CD14-positive monocyte (primary cell): ENCODE results near the gene C13orf46. TPM values are rescaled to one million over a fixed set of nuclear protein-coding genes. Genes with fewer than 3 reads are reported as not detected.

ENCODE experiments used
- DNase-seq, 3 donors: peaks; one replicate each; pipeline ENCODE4 v3.0.0-alpha.2; 2011 to 2022
- H2AFZ ChIP-seq: 2 replicates; pipeline ENCODE4 v1.6.0; 2012; ENCODE audit warnings: mild to moderate bottlenecking, low read depth, low read length, inconsistent platforms; ENCODE audit not compliant: insufficient read depth, poor library complexity, severe bottlenecking
- H3K27ac ChIP-seq, 2 donors: 1 replicate in 1 of 2; 2 replicates in 1 of 2; pipeline ENCODE4 v1.5.1; 2012 to 2013; ENCODE audit warnings: low read length in 2 of 2, control low read depth in 1 of 2, inconsistent platforms in 1 of 2, low read depth in 1 of 2, mild to moderate bottlenecking in 1 of 2
- H3K27me3 ChIP-seq, 2 donors: one replicate each; pipeline versions ENCODE4 v1.6.0 to v1.6.1; 2011 to 2013; ENCODE audit warnings: low read length in 2 of 2; ENCODE audit not compliant: control insufficient read depth in 2 of 2, insufficient read depth in 2 of 2
- H3K36me3 ChIP-seq, 2 donors: replicated peaks in 1 of 2; 1 replicate in 1 of 2; 2 replicates in 1 of 2; pipeline versions ENCODE4 v1.5.1 to v1.6.1; 2012 to 2013; ENCODE audit warnings: low read length in 2 of 2, control low read depth in 1 of 2, inconsistent platforms in 1 of 2, mild to moderate bottlenecking in 1 of 2; ENCODE audit not compliant: insufficient read depth in 2 of 2, control insufficient read depth in 1 of 2
- H3K4me1 ChIP-seq, 2 donors: 1 replicate in 1 of 2; 2 replicates in 1 of 2; pipeline versions ENCODE4 v1.5.1 to v1.6.1; 2012 to 2013; ENCODE audit warnings: low read length in 2 of 2, control low read depth in 1 of 2, inconsistent platforms in 1 of 2, mild to moderate bottlenecking in 1 of 2, moderate library complexity in 1 of 2; ENCODE audit not compliant: insufficient read depth in 2 of 2, control insufficient read depth in 1 of 2
- H3K4me2 ChIP-seq: replicated peaks from 2 replicates; pipeline ENCODE3; 2012; ENCODE audit warnings: low read length, moderate library complexity, mild to moderate bottlenecking; ENCODE audit not compliant: poor library complexity, severe bottlenecking; ENCODE audit errors: extremely low read depth
- H3K4me3 ChIP-seq, 3 experiments: fragments of 200-600 bp in 1 of 3; sonication (generic) in 1 of 3; replicated peaks in 1 of 3; 1 replicate in 2 of 3; 2 replicates in 1 of 3; pipeline ENCODE4 v1.5.1; 2011 to 2013; ENCODE audit warnings: low read length in 3 of 3, mild to moderate bottlenecking in 3 of 3, control low read depth in 2 of 3, low read depth in 2 of 3, inconsistent platforms in 1 of 3, moderate library complexity in 1 of 3
- H3K79me2 ChIP-seq: 2 replicates; pipeline ENCODE4 v1.6.0; 2012; ENCODE audit warnings: mild to moderate bottlenecking, control low read depth, inconsistent platforms, low read length, moderate library complexity; ENCODE audit not compliant: insufficient read depth
- H3K9ac ChIP-seq: 2 replicates; pipeline ENCODE4 v1.6.0; 2017; ENCODE audit warnings: low read length, mild to moderate bottlenecking; ENCODE audit not compliant: insufficient read depth, poor library complexity, severe bottlenecking
- H3K9me3 ChIP-seq, 2 donors: replicated peaks in 1 of 2; 1 replicate in 1 of 2; 2 replicates in 1 of 2; pipeline versions ENCODE4 v1.5.1 to v1.6.1; 2012 to 2013; ENCODE audit warnings: low read length in 2 of 2, control low read depth in 1 of 2; ENCODE audit not compliant: control insufficient read depth in 1 of 2, insufficient read depth in 1 of 2
- H4K20me1 ChIP-seq: 2 replicates; pipeline ENCODE4 v1.6.0; 2012; ENCODE audit warnings: mild to moderate bottlenecking, low read length, control low read depth, moderate library complexity; ENCODE audit not compliant: insufficient read depth
- H3K27ac Mint-ChIP-seq, 7 donors: one replicate each; pipeline ENCODE4 v1.8.0; 2020; ENCODE audit warnings: mild to moderate bottlenecking in 7 of 7, mixed read lengths in 7 of 7, moderate library complexity in 6 of 7, inconsistent platforms in 2 of 7
- H3K27me3 Mint-ChIP-seq, 3 donors: one replicate each; pipeline ENCODE4 v1.8.0; 2021 to 2022; ENCODE audit warnings: low read depth in 3 of 3, mild to moderate bottlenecking in 3 of 3, mixed read lengths in 3 of 3, moderate library complexity in 3 of 3, inconsistent platforms in 1 of 3
- H3K36me3 Mint-ChIP-seq, 2 donors: one replicate each; pipeline ENCODE4 v1.8.0; 2020; ENCODE audit warnings: mixed read lengths in 2 of 2, inconsistent platforms in 1 of 2, mild to moderate bottlenecking in 1 of 2
- H3K4me1 Mint-ChIP-seq: one replicate; pipeline ENCODE4 v1.8.0; 2020; ENCODE audit warnings: mild to moderate bottlenecking, mixed read lengths
- H3K4me3 Mint-ChIP-seq, 2 donors: one replicate each; pipeline ENCODE4 v1.8.0; 2020; ENCODE audit warnings: mild to moderate bottlenecking in 2 of 2, mixed read lengths in 2 of 2, moderate library complexity in 1 of 2
- H3K9me3 Mint-ChIP-seq, 7 donors: one replicate each; pipeline ENCODE4 v1.8.0; 2020 to 2022; ENCODE audit warnings: mixed read lengths in 7 of 7, mild to moderate bottlenecking in 6 of 7, moderate library complexity in 6 of 7, inconsistent platforms in 2 of 7
- WGBS: methylation state at CpG from one replicate; pipeline ENCODE4 v1.1.5; 2013; ENCODE audit warnings: missing lambda C conversion rate; ENCODE audit not compliant: insufficient coverage; 5-methylcytosine and 5-hydroxymethylcytosine counted together
- intact Hi-C, 2 donors: fragments of 100-400 bp; cut with micrococcal nuclease; formaldehyde crosslinking; loops; one replicate each; pipeline versions ENCODE4 v1.15.0 to v1.15.1; 2023
- polyA plus RNA-seq, 3 donors: library from polyadenylated mRNA; depleted of rRNA in 1 of 3; unstranded in 2 of 3; stranded (reverse) in 1 of 3; fragments of 300-500 nt in 2 of 3; fragments of >200 nt in 1 of 3; fragmentation: Illumina TruSeq in 2 of 3; gene quantifications; 1 replicate in 2 of 3; 2 replicates in 1 of 3; pipeline ENCODE4 v1.2.3, GENCODE V29; 2012 to 2021
- TF ChIP-seq, protein P1 (sequence below): fragments of 200-600 bp; IDR thresholded peaks from one replicate; pipeline ENCODE4 v1.8.0; 2022; ENCODE audit warnings: antibody characterized with exemption, mild to moderate bottlenecking

C13orf46 gene
- polyA plus RNA-seq, 3 donors = 0.05 to 0.35 TPM; not detected in 1

DNA sequence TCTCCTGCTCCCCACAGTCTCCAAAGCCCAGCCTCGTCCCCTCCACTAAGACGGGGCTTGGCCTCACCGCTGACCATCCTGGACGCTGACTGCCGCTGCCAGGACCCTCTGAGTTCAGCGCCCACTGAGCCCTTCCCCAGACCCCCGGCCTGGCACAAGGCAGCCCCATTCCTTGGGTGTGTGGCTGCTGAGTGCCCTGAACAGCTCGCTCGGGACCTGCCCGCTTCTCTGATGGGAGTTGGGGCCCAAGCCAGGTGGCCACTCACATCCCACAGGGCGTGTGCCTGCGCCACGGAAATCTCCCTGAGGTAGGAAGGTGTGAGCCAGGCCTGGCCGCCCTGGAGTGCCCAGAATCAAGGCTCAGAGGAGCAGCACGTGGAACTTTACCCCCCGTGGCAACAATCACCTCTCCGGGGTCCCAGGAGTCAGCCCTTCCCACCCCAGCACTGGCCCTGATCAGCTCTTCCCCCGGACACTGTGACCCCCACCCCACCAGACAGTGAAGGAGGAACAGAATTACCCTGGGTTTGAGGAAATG lies 20.8 kb downstream of the C13orf46 start:
- H3K9ac ChIP-seq = no peak overlapping the region
- no peaks in the 10 kb centered on the region for H3K79me2 ChIP-seq
- peaks cover 5 to 31% of the 10 kb centered on the region in 2 donors for H3K9me3 ChIP-seq
- no peak overlapping the region for H2AFZ ChIP-seq
- H3K4me1 Mint-ChIP-seq = peaks cover 9% of the 10 kb centered on the region
- H3K36me3 ChIP-seq = no peaks in the 10 kb centered on the region
- H3K9me3 Mint-ChIP-seq = peaks cover 17 to 30% (median 25%) of the 10 kb centered on the region in 7 donors
- no peak overlapping the region for H3K4me3 Mint-ChIP-seq
- H3K4me3 ChIP-seq = no peak overlapping the region
- intact Hi-C loops = loop anchor here (5.0 to 10.0 kb wide), 3 partner anchors 149 to 274 kb away; no protein-coding TSS in a partner anchor
- H3K27ac Mint-ChIP-seq = no peak overlapping the region
- peaks cover 3 to 10% of the 10 kb centered on the region in 2 donors for H3K36me3 Mint-ChIP-seq
- H3K27me3 ChIP-seq = peaks cover 0 to 2% of the 10 kb centered on the region in 2 donors
- H3K4me1 ChIP-seq = peaks cover 9 to 10% of the 10 kb centered on the region in 2 donors
- TF ChIP-seq, protein P1, sequence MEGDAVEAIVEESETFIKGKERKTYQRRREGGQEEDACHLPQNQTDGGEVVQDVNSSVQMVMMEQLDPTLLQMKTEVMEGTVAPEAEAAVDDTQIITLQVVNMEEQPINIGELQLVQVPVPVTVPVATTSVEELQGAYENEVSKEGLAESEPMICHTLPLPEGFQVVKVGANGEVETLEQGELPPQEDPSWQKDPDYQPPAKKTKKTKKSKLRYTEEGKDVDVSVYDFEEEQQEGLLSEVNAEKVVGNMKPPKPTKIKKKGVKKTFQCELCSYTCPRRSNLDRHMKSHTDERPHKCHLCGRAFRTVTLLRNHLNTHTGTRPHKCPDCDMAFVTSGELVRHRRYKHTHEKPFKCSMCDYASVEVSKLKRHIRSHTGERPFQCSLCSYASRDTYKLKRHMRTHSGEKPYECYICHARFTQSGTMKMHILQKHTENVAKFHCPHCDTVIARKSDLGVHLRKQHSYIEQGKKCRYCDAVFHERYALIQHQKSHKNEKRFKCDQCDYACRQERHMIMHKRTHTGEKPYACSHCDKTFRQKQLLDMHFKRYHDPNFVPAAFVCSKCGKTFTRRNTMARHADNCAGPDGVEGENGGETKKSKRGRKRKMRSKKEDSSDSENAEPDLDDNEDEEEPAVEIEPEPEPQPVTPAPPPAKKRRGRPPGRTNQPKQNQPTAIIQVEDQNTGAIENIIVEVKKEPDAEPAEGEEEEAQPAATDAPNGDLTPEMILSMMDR = no peak
- H4K20me1 ChIP-seq = no peaks in the 10 kb centered on the region
- no peak overlapping the region for H3K4me2 ChIP-seq
- H3K27me3 Mint-ChIP-seq = peaks cover 2 to 12% (median 3%) of the 10 kb centered on the region in 3 donors
- WGBS = 91% methylated on average over 10 of the region's 18 CpGs
- H3K27ac ChIP-seq = no peak overlapping the region
- DNase-seq = no peak

DNA sequence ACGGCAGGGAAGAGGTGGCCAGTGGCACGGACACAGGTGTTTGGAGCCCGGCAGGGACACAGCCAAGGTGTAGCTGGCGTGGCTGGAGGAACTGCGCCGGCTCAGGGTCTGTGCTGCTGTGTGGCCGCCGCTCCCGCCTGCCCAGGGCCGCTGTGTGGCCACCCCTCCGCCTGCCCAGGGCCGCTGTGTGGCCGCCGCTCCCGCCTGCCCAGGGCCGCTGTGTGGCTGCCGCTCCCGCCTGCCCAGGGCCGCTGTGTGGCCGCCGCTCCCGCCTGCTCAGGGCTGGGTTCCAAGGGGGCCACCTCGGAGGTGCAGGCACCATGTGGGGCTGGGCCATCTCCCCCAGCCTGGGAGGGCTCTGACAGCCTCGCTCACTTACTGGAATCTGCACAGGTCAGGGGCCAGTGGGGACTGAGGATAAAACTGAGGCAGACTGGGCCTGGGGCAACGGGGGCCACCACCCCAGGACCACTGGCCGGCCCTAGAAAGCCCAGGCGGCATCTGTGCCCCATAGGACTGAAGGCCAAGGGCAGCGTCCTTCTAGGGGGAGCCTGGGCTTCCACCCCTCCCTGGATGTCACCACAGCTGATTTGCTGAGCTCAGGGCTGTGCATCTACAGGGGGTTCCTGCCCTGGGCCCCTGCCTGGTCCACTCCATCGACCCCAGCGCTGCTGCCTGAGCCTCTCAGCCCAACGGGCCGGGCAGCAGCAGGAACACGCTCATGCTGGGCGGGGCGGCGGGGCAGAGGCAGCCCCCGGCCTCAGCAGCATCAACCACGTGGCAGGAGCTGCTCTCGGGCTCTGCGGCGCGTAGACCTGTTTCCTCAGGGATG lies 21.5 kb downstream of the C13orf46 start:
- peaks cover 1 to 12% (median 2%) of the 10 kb centered on the region in 3 donors for H3K27me3 Mint-ChIP-seq
- Histone ChIP-seq H2AFZ (no peak overlapping the region), H3K27ac (no peak overlapping the region), H3K79me2 (no peaks in the 10 kb centered on the region), H3K4me2 (no peak overlapping the region), H3K9me3 (peaks cover 5 to 27% of the 10 kb centered on the region in 2 donors), H3K36me3 (no peaks in the 10 kb centered on the region), H3K4me3 (no peak overlapping the region), H3K9ac (no peak overlapping the region), H3K27me3 (peaks cover 0 to 2% of the 10 kb centered on the region in 2 donors), H4K20me1 (no peaks in the 10 kb centered on the region), H3K4me1 (peaks cover 9 to 10% of the 10 kb centered on the region in 2 donors)
- H3K27ac Mint-ChIP-seq = no peak overlapping the region
- DNase-seq = no peak
- peaks cover 12% of the 10 kb centered on the region for H3K4me1 Mint-ChIP-seq
- H3K9me3 Mint-ChIP-seq = peaks cover 14 to 28% (median 22%) of the 10 kb centered on the region in 7 donors
- intact Hi-C loops = loop anchor here (5.0 to 10.0 kb wide), 3 partner anchors 150 to 275 kb away; no protein-coding TSS in a partner anchor
- H3K4me3 Mint-ChIP-seq = no peak overlapping the region
- H3K36me3 Mint-ChIP-seq = peaks cover 3 to 10% of the 10 kb centered on the region in 2 donors
- WGBS = 96% methylated on average over 39 of the region's 42 CpGs
- TF ChIP-seq, protein P1 = no peak
